D721Med (cell line): ENCODE results near the gene STIM2.
A peak's percentile ranks its signal among the peaks of the same experiment; 100 is the strongest.
"Not testable (repeated sequence)": the region's sequence is repeated elsewhere in the genome, so short reads cannot be mapped to it uniquely, and the experiment has no call there.

Experiments used
- DNase-seq: peaks from one replicate; pipeline ENCODE4 v3.0.0; 2011; ENCODE audit warnings: low spot score; ENCODE audit not compliant: insufficient read length
- FAIRE-seq: peaks from 2 replicates; lab custom pipeline; 2011; peaks lifted over from hg19 to GRCh38; lab: Jason Lieb, UNC
- CTCF ChIP-seq: IDR thresholded peaks from 2 replicates; pipeline ENCODE4 v1.5.1; 2012; ENCODE audit warnings: mild to moderate bottlenecking, control low read depth; ENCODE audit not compliant: insufficient read depth; ENCODE audit errors: missing control alignments

The STIM2 gene

GRCh38 chr4:26819478-26820095 lies 41.1 kb upstream of the STIM2 start:
- DNase-seq (no peak), FAIRE-seq (no peak)
- no peak for TF ChIP-seq CTCF

- DNase-seq: no peak
- no peak for TF ChIP-seq CTCF
- FAIRE-seq: peak; percentile 11
Observed at GRCh38 chr4:26820346-26820745, 40.3 kb upstream of the STIM2 start.

GRCh38 chr4:26821031-26821430 lies 39.6 kb upstream of the STIM2 start:
- FAIRE-seq: no peak
- no peak for DNase-seq
- TF ChIP-seq CTCF: no peak

- DNase-seq (no peak), FAIRE-seq (no peak)
- no peak for TF ChIP-seq CTCF
Observed at GRCh38 chr4:26821677-26822503, 38.8 kb upstream of the STIM2 start.

- no peak for TF ChIP-seq CTCF
- DNase-seq: no peak
- FAIRE-seq: no peak
Observed at GRCh38 chr4:26822546-26822945, 38.1 kb upstream of the STIM2 start.

GRCh38 chr4:26822974-26823373 lies 37.7 kb upstream of the STIM2 start:
- DNase-seq, FAIRE-seq: not testable (repeated sequence)

GRCh38 chr4:26823583-26823982 lies 37.1 kb upstream of the STIM2 start:
- DNase-seq (no peak), FAIRE-seq (no peak)
- TF ChIP-seq CTCF: no peak
